HCT116 (cell line): ENCODE measurements around the gene EEPD1. TPM values are rescaled to one million over a fixed set of nuclear protein-coding genes. Genes with fewer than 3 reads are reported as not detected.

Source experiments
- ATAC-seq: fragments of 200-7000 bp; cut with Tn5 transposase; 2 replicates; pipeline ENCODE4 v1.9.1; 2020; ENCODE audit warnings: mild to moderate bottlenecking, moderate library complexity
- BruUV-seq: library from RNA; stranded (reverse); fragments of 400-500 nt; replicated peaks from 2 replicates; lab custom pipeline; 2021; lab: Mats Ljungman, UMichigan
- CTCF ChIA-PET: fragments of 300-600 bp; sonication (Branson Sonifier 250); formaldehyde crosslinking; loops from one replicate; lab custom pipeline; 2021; ENCODE audit warnings: antibody characterized with exemption; lab: Charles Lee
- POLR2A ChIA-PET: fragments of 300-600, 350-600 bp; sonication (Branson Sonifier 250); formaldehyde crosslinking; loops from one replicate; lab custom pipeline; 2021; ENCODE audit warnings: antibody characterized with exemption; lab: Charles Lee
- RAD21 ChIA-PET, 2 experiments: fragments of 300-600 bp; sonication (Branson Sonifier 250); formaldehyde crosslinking; loops; one replicate each; lab custom pipeline; 2023; ENCODE audit warnings: low total read pairs in 2 of 2; ENCODE audit not compliant: uncharacterized antibody in 2 of 2, unreplicated experiment in 2 of 2, low non-redundant PET in 1 of 2; lab: Charles Lee
- DNase-seq: peaks from one replicate; pipeline ENCODE4 v3.0.0-alpha.2; 2010; ENCODE audit warnings: low read depth, low spot score
- H2AFZ ChIP-seq: fragments of 200-600 bp; shearing (Covaris generic), sonication (generic); 2 replicates; pipeline ENCODE4 v1.6.1; 2017; ENCODE audit warnings: low read depth, mixed run types, mixed read lengths, antibody characterized with exemption, low read length; ENCODE audit not compliant: poor library complexity, severe bottlenecking
- H3K27ac ChIP-seq: 2 replicates; pipeline ENCODE4 v1.5.1; 2012; ENCODE audit warnings: low read depth, low read length
- H3K27me3 ChIP-seq: fragments of 200-600 bp; sonication (generic); 2 replicates; pipeline ENCODE4 v1.6.1; 2016; ENCODE audit warnings: mixed run types, low read length, mixed read lengths; ENCODE audit not compliant: insufficient read depth
- H3K36me3 ChIP-seq, 2 experiments: fragments of 200-500 bp in 1 of 2; fragments of 200-600 bp in 1 of 2; sonication (Bioruptor generic) in 1 of 2; sonication (generic) in 1 of 2; 2 replicates each; pipeline versions ENCODE4 v1.5.1 to v1.6.1; 2014 to 2016; ENCODE audit warnings: low read length in 2 of 2, inconsistent platforms in 1 of 2, mixed read lengths in 1 of 2, mixed run types in 1 of 2; ENCODE audit not compliant: insufficient read depth in 2 of 2, control insufficient read depth in 1 of 2
- H3K4me1 ChIP-seq, 2 experiments: fragments of 200-600 bp in 1 of 2; sonication (generic) in 1 of 2; 2 replicates each; pipeline versions ENCODE4 v1.5.1 to v1.6.1; 2012 to 2017; ENCODE audit warnings: low read length in 2 of 2, inconsistent platforms in 1 of 2, mild to moderate bottlenecking in 1 of 2, mixed read lengths in 1 of 2, mixed run types in 1 of 2, moderate library complexity in 1 of 2; ENCODE audit not compliant: insufficient read depth in 2 of 2, control insufficient read depth in 1 of 2
- H3K4me2 ChIP-seq: fragments of 200-600 bp; sonication (generic); 2 replicates; pipeline ENCODE4 v1.6.1; 2017; ENCODE audit warnings: mixed run types, low read length, mixed read lengths
- H3K4me3 ChIP-seq, 2 experiments: fragments of 200-600 bp in 1 of 2; sonication (generic) in 1 of 2; replicated peaks in 1 of 2; 2 replicates each; pipeline ENCODE4 v1.5.1; 2011 to 2016; ENCODE audit warnings: low read length in 2 of 2, control low read depth in 1 of 2, low read depth in 1 of 2, mild to moderate bottlenecking in 1 of 2, mixed read lengths in 1 of 2, mixed run types in 1 of 2
- H3K79me2 ChIP-seq: fragments of 200-600 bp; sonication (generic); 2 replicates; pipeline ENCODE4 v1.6.1; 2017; ENCODE audit warnings: mild to moderate bottlenecking, mixed run types, low read length, moderate library complexity, mixed read lengths; ENCODE audit not compliant: insufficient read depth
- H3K9ac ChIP-seq: fragments of 200-600 bp; sonication (generic); 2 replicates; pipeline ENCODE4 v1.6.1; 2016; ENCODE audit warnings: low read length, mixed read lengths
- H3K9me2 ChIP-seq: fragments of 200-600 bp; sonication (generic), shearing (Covaris generic); 2 replicates; pipeline ENCODE4 v1.6.1; 2017; ENCODE audit warnings: mixed run types, mild to moderate bottlenecking, moderate library complexity; ENCODE audit not compliant: insufficient read depth
- H3K9me3 ChIP-seq, 2 experiments: fragments of 200-500 bp in 1 of 2; fragments of 200-600 bp in 1 of 2; sonication (Bioruptor generic) in 1 of 2; sonication (generic) in 1 of 2; 2 replicates each; pipeline ENCODE4 v1.6.1; 2014 to 2017; ENCODE audit warnings: low read length in 2 of 2, mixed read lengths in 2 of 2, inconsistent platforms in 1 of 2, low read depth in 1 of 2, mild to moderate bottlenecking in 1 of 2, mixed run types in 1 of 2, moderate library complexity in 1 of 2; ENCODE audit not compliant: control insufficient read depth in 1 of 2, insufficient read depth in 1 of 2
- H4K20me1 ChIP-seq: fragments of 200-600 bp; sonication (generic), shearing (Covaris generic); 2 replicates; pipeline ENCODE4 v1.6.1; 2017; ENCODE audit warnings: mixed run types, mild to moderate bottlenecking, moderate library complexity; ENCODE audit not compliant: insufficient read depth
- CEBPB ChIP-seq: IDR thresholded peaks from 2 replicates; pipeline ENCODE4 v1.6.1; 2012; ENCODE audit warnings: low read depth
- EZH2 ChIP-seq: fragments of 200-600 bp; sonication (generic); IDR thresholded peaks from 2 replicates; pipeline ENCODE4 v1.6.1; 2017; ENCODE audit warnings: antibody characterized with exemption, mixed run types
- FOSL1 ChIP-seq: IDR thresholded peaks from 2 replicates; pipeline ENCODE4 v1.6.1; 2012; ENCODE audit warnings: low read depth
- JUND ChIP-seq: IDR thresholded peaks from 2 replicates; pipeline ENCODE4 v1.6.1; 2012
- SIN3A ChIP-seq: IDR thresholded peaks from 2 replicates; pipeline ENCODE4 v1.6.1; 2012; ENCODE audit warnings: low read depth
- ZNF274 ChIP-seq: fragments of 200-500 bp; sonication (Bioruptor generic); IDR thresholded peaks from 2 replicates; pipeline ENCODE4 v1.6.1; 2014; ENCODE audit warnings: mild to moderate bottlenecking, low read depth, low read length, inconsistent platforms
- intact Hi-C: fragments of 100-400 bp; cut with micrococcal nuclease; formaldehyde crosslinking; loops from 2 replicates; pipeline ENCODE4 v1.10.0; 2022
- total RNA-seq: library from RNA; stranded (reverse); gene quantifications from one replicate; pipeline ENCODE4 v1.2.1, GENCODE V29; 2021; ENCODE audit not compliant: unreplicated experiment
- TF ChIP-seq, protein P1 (sequence below), 3 experiments: fragments of 200-600 bp in 1 of 3; sonication (generic) in 1 of 3; IDR thresholded peaks in 2 of 3; conservative IDR thresholded peaks in 1 of 3; 2 replicates each; pipeline ENCODE4 v1.5.1; 2012 to 2017; ENCODE audit warnings: low read depth in 2 of 3, low read length in 2 of 3, antibody characterized with exemption in 1 of 3, borderline replicate concordance in 1 of 3, control low read depth in 1 of 3, mild to moderate bottlenecking in 1 of 3, mixed read lengths in 1 of 3, mixed run types in 1 of 3, moderate library complexity in 1 of 3; ENCODE audit not compliant: insufficient read depth in 1 of 3
- TF ChIP-seq, protein P2 (sequence below): IDR thresholded peaks from 2 replicates; pipeline ENCODE4 v1.6.1; 2012

Gene EEPD1
- total RNA-seq, 1 experiment from 2014 or later = 4.2 TPM

DNA sequence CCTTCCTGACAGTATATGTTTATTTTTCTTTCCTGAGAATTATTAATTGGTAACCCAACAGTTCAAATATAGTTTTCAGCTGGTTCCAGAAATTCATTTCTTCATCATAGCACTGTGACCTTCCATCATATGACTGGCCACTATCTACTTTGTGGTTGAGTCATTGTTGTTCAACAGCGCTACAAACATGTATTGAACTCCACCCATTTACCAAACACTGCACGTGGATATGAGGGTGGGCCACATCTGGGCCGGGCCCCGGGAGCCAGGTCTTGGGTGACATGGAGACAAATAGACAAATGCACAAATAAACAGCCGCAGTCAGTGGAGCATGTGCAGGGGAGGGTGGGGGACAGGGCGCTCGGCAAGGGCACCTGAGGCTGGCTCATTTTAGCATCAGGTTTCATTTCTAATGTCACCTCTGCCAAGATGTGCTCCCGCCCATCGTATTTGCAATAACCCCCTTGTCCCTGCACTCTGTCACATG lies 24.0 kb upstream of the EEPD1 start:
- Histone ChIP-seq H2AFZ (peak overlapping the region; percentile 98), H3K27me3 (no peaks in the 10 kb centered on the region), H3K4me1 (peaks cover 9 to 26% of the 10 kb centered on the region in 2 experiments; a peak in 3 of 4 replicates), H3K4me3 (peak overlapping the region; percentile 28 to 55), H3K27ac (peak overlapping the region; percentile 26; the same call in 1 of the 2 replicates), H4K20me1 (no peaks in the 10 kb centered on the region), H3K79me2 (no peaks in the 10 kb centered on the region), H3K36me3 (no peaks in the 10 kb centered on the region), H3K9me2 (no peaks in the 10 kb centered on the region), H3K9me3 (no peaks in the 10 kb centered on the region), H3K9ac (peak overlapping the region; percentile 41), H3K4me2 (peak overlapping the region; percentile 92)
- POLR2A ChIA-PET = no interaction called here
- CTCF ChIA-PET = interaction anchor here (0.7 to 0.8 kb wide), 4 partner anchors 11 to 152 kb away, joined by 3 to 7 read pairs (median 5); no protein-coding TSS in a partner anchor
- BruUV-seq = no TSS peak
- ATAC-seq = peak; percentile 64
- DNase-seq = no peak
- RAD21 ChIA-PET = interaction anchor here in 1 of 2 experiments (0.7 kb wide), 1 partner anchor 14 kb away, joined by 4 read pairs; no protein-coding TSS in a partner anchor
- intact Hi-C loops = loop anchor here (5.0 kb wide), 1 partner anchor 142 kb away; no protein-coding TSS in a partner anchor
- TF ChIP-seq JUND (no peak), CEBPB (0 out of 2 replicates have a peak, but pooled peaks have one; percentile 37), ZNF274 (no peak), SIN3A (no peak), EZH2 (no peak), FOSL1 (peak; percentile 7; the same call in 1 of the 2 replicates)
- TF ChIP-seq, protein P1, sequence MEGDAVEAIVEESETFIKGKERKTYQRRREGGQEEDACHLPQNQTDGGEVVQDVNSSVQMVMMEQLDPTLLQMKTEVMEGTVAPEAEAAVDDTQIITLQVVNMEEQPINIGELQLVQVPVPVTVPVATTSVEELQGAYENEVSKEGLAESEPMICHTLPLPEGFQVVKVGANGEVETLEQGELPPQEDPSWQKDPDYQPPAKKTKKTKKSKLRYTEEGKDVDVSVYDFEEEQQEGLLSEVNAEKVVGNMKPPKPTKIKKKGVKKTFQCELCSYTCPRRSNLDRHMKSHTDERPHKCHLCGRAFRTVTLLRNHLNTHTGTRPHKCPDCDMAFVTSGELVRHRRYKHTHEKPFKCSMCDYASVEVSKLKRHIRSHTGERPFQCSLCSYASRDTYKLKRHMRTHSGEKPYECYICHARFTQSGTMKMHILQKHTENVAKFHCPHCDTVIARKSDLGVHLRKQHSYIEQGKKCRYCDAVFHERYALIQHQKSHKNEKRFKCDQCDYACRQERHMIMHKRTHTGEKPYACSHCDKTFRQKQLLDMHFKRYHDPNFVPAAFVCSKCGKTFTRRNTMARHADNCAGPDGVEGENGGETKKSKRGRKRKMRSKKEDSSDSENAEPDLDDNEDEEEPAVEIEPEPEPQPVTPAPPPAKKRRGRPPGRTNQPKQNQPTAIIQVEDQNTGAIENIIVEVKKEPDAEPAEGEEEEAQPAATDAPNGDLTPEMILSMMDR (IDR thresholded peaks at IDR 0.05 in 2 of 3, conservative IDR thresholded peaks at IDR 0.05 in 1 of 3; ENCODE audit: borderline replicate concordance in 1 of 3, insufficient read depth in 1 of 3, low read depth in 2 of 3, low read length in 2 of 3) = no peak
- TF ChIP-seq, protein P2, sequence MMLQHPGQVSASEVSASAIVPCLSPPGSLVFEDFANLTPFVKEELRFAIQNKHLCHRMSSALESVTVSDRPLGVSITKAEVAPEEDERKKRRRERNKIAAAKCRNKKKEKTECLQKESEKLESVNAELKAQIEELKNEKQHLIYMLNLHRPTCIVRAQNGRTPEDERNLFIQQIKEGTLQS = no peak
